Naive B cell (primary cell): ENCODE data around the gene HSPA14. TPM values are rescaled to one million over a fixed set of nuclear protein-coding genes. Genes with fewer than 3 reads are reported as not detected.
"Not testable (repeated sequence)": the region's sequence is repeated elsewhere in the genome, so short reads cannot be mapped to it uniquely, and the experiment has no call there.

Experiments
- ATAC-seq, 2 donors: fragments of 150-1000 bp; cut with Tn5 transposase; 2 replicates each; pipeline ENCODE4 v1.10.0; 2021; ENCODE audit warnings: low read depth in 2 of 2, mild to moderate bottlenecking in 2 of 2, moderate library complexity in 2 of 2
- DNase-seq: peaks from one replicate; pipeline ENCODE4 v3.0.0; 2022
- H3K27ac Mint-ChIP-seq, 6 donors: one replicate each; pipeline ENCODE4 v1.8.0; 2020 to 2022; ENCODE audit warnings: mild to moderate bottlenecking in 6 of 6, mixed read lengths in 6 of 6, moderate library complexity in 5 of 6, inconsistent platforms in 2 of 6
- H3K27me3 Mint-ChIP-seq, 3 donors: one replicate each; pipeline ENCODE4 v1.8.0; 2021 to 2022; ENCODE audit warnings: mixed read lengths in 3 of 3, mild to moderate bottlenecking in 1 of 3
- H3K36me3 Mint-ChIP-seq, 2 donors: one replicate each; pipeline ENCODE4 v1.8.0; 2020 to 2022; ENCODE audit warnings: mixed read lengths in 2 of 2, inconsistent platforms in 1 of 2, mild to moderate bottlenecking in 1 of 2
- H3K4me1 Mint-ChIP-seq, 3 donors: one replicate each; pipeline ENCODE4 v1.8.0; 2020 to 2022; ENCODE audit warnings: mixed read lengths in 3 of 3, inconsistent platforms in 1 of 3, mild to moderate bottlenecking in 1 of 3, moderate library complexity in 1 of 3
- H3K4me3 Mint-ChIP-seq, 8 donors: one replicate each; pipeline ENCODE4 v1.8.0; 2020 to 2022; ENCODE audit warnings: mild to moderate bottlenecking in 8 of 8, mixed read lengths in 8 of 8, moderate library complexity in 8 of 8, inconsistent platforms in 2 of 8
- H3K9me3 Mint-ChIP-seq, 7 donors: one replicate each; pipeline ENCODE4 v1.8.0; 2020 to 2022; ENCODE audit warnings: mixed read lengths in 7 of 7, mild to moderate bottlenecking in 5 of 7, inconsistent platforms in 2 of 7, moderate library complexity in 1 of 7
- polyA plus RNA-seq, 6 donors: library from polyadenylated mRNA; unstranded; fragments of 300-500 nt; fragmentation: Illumina TruSeq; gene quantifications; one replicate each; pipeline ENCODE4 v1.2.3, GENCODE V29; 2021; ENCODE audit warnings: low read depth in 6 of 6

HSPA14 gene, protein sequence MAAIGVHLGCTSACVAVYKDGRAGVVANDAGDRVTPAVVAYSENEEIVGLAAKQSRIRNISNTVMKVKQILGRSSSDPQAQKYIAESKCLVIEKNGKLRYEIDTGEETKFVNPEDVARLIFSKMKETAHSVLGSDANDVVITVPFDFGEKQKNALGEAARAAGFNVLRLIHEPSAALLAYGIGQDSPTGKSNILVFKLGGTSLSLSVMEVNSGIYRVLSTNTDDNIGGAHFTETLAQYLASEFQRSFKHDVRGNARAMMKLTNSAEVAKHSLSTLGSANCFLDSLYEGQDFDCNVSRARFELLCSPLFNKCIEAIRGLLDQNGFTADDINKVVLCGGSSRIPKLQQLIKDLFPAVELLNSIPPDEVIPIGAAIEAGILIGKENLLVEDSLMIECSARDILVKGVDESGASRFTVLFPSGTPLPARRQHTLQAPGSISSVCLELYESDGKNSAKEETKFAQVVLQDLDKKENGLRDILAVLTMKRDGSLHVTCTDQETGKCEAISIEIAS
- polyA plus RNA-seq: 10 to 100 TPM; 14.8 to 23.3 (median 19.8) TPM

DNA sequence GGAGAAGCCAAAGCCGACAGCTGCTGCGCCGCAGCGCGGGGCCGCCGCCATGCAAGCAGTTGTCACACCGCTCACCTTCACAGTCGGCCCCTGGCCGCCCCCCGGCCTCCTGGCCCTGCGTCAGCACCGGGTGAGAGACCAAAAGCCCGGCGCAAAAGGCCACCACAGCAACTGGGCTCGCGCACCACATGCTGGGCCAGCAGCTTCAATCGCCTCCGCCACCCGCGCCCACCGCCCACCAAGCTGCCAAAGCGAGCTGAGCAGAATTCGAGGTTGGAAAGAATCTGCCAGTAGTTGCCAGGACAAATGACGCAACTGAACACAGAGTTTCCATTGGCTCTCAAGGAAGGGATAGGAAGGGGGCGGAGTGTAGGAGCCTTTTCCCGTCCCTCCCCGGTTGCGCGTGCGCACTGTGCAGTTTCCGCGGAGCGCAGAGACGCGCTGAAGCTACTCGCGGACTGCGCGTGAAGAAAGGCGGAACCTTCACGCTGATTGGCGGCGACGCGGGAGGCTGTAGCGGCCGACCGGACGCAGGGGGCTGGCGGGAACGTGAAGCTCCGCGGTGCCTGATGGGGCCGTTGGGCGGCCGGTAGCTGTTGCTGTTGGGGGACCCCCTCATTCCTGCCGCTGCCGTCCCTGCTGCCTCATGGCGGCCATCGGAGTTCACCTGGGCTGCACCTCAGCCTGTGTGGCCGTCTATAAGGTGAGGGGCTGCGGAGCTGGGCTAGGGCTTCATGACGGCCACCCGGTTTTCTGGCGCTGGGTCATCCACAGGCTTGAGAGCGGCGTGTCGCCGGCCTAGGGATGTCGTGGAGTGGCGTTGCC lies at the start of gene HSPA14, which contains the start of the genes CDNF and MSANTD7:
TSS of gene HSPA14 (plus strand) at position 550 of the 825 bp plus-strand sequence. CDS start at position 647, 97 bp downstream.
TSS of gene CDNF (minus strand) at position 281 of the 825 bp plus-strand sequence. CDS start at position 190, 91 bp downstream.
TSS of gene MSANTD7 (plus strand) at position 550 of the 825 bp plus-strand sequence. CDS start 3,979 bp downstream, outside the sequence.
- no peaks in the 10 kb centered on the region for H3K36me3 Mint-ChIP-seq
- no peaks in the 10 kb centered on the region for H3K9me3 Mint-ChIP-seq
- no peaks in the 10 kb centered on the region for H3K27me3 Mint-ChIP-seq
- H3K4me3 Mint-ChIP-seq: peak within 1 kb of the TSS; percentile 95 to 99 (median 98)
- H3K4me1 Mint-ChIP-seq: peaks cover 16 to 27% (median 19%) of the 10 kb centered on the region in 3 donors
- DNase-seq: peak; percentile 99
- peak within 1 kb of the TSS; percentile 95 to 98 (median 98) for H3K27ac Mint-ChIP-seq
- peak; percentile 88 to 89 for ATAC-seq

DNA sequence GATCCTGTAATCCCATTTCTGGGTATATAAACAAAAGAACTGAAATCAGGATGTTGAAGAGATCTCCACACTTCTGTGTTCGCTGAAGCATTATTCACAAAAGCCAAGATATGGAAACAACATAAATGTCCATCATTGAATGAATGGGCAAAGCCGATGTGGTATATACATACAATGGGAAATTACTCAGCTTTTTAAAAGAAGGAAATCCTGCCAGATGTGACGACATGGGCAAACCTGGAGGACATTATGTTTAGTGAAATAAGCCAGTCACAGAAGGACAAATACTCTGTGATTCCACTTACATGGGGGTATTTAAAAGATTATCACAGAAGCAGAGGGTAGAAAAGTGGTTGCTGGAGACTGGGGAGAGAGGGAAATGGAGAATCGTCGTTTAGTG lies 39.5 kb upstream of the HSPA14 start:
- Mint-ChIP-seq H3K9me3 (peaks cover 0 to 4% (median 0%) of the 10 kb centered on the region in 7 donors), H3K4me1 (peaks cover 28 to 43% (median 43%) of the 10 kb centered on the region in 3 donors), H3K36me3 (no peaks in the 10 kb centered on the region), H3K27ac (peak overlapping the region in 3 of 6 donors; percentile 17 to 37 (median 24)), H3K27me3 (no peaks in the 10 kb centered on the region), H3K4me3 (peak overlapping the region in 2 of 8 donors; percentile 10 to 36)
- no peak for DNase-seq
- no peak for ATAC-seq

DNA sequence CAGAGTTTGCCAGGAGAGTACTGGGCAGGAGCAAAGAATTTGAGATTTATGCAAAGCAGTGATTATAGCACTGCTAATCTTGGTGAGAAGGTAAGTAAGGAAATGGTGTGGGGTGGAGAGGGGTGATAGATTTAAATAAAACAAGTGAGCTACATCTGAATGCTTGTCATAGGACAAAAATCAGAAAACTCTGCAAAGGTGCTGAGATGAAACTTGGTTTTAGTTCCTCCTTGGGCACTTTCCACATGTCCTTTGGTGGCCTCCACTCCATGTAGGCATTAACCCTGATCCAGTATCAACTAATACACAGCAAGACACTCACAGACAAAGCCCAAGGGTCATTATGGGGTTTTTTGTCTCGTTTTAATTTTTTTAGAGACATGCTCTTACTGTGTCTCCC lies 37.7 kb upstream of the HSPA14 start:
- no peaks in the 10 kb centered on the region for H3K36me3 Mint-ChIP-seq
- ATAC-seq: peak; percentile 14 to 32
- no peak for DNase-seq
- H3K4me3 Mint-ChIP-seq: peak overlapping the region in 3 of 8 donors; percentile 4 to 86 (median 6)
- H3K4me1 Mint-ChIP-seq: peaks cover 28 to 43% (median 43%) of the 10 kb centered on the region in 3 donors
- no peaks in the 10 kb centered on the region for H3K27me3 Mint-ChIP-seq
- H3K27ac Mint-ChIP-seq: peak overlapping the region in 3 of 6 donors; percentile 8 to 78 (median 42)
- peaks cover 0 to 4% (median 0%) of the 10 kb centered on the region in 7 donors for H3K9me3 Mint-ChIP-seq

DNA sequence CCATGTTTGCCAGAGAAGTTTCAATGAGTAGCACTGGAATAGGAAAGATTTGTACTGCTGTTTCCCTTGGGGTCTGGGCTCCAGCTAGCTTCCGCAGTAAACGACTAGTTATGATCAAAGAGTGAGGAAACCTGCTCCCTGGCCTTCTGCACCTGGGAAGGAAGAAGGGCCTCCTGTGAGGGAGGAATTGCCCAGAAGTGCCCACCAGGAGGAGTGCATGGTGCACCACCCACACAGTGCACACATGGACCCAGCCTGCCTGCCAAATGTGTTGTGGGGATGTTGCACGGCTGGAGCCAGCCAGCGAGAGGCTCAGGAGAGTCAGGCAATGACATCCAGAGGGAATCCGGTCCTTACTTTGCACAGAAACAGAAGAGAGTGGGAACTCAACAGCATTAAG lies 36.4 kb upstream of the HSPA14 start:
- ATAC-seq: peak; percentile 34 to 35
- no peak for DNase-seq
- Mint-ChIP-seq H3K4me1 (peaks cover 28 to 43% (median 43%) of the 10 kb centered on the region in 3 donors), H3K4me3 (no peak overlapping the region), H3K36me3 (no peaks in the 10 kb centered on the region), H3K27me3 (no peaks in the 10 kb centered on the region), H3K27ac (peak overlapping the region in 1 of 6 donors; percentile 26), H3K9me3 (peaks cover 0 to 4% (median 0%) of the 10 kb centered on the region in 7 donors)

DNA sequence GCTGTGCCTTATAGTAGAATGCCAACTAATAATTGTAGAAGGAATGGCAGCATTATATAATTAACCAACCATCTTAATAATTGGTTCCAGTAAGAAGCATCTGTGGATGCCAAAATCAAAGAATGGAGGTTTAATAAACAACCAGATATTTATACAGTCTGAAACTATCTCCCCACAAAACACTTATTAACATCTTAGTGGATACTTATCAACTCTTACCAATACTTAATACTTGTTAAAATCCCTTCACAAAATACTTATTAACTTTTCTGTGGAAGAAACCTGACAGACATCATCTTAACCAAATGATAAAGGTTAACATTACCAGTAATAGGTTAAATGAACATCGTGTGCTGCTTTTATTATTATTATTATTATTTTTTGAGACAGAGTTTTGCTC lies 34.3 kb upstream of the HSPA14 start:
- H3K9me3 Mint-ChIP-seq: peaks cover 0 to 4% (median 0%) of the 10 kb centered on the region in 7 donors
- ATAC-seq: no peak
- H3K27me3 Mint-ChIP-seq: no peaks in the 10 kb centered on the region
- H3K27ac Mint-ChIP-seq: no peak overlapping the region
- no peak for DNase-seq
- H3K4me1 Mint-ChIP-seq: peaks cover 21 to 28% (median 28%) of the 10 kb centered on the region in 3 donors
- no peak overlapping the region for H3K4me3 Mint-ChIP-seq
- no peaks in the 10 kb centered on the region for H3K36me3 Mint-ChIP-seq

DNA sequence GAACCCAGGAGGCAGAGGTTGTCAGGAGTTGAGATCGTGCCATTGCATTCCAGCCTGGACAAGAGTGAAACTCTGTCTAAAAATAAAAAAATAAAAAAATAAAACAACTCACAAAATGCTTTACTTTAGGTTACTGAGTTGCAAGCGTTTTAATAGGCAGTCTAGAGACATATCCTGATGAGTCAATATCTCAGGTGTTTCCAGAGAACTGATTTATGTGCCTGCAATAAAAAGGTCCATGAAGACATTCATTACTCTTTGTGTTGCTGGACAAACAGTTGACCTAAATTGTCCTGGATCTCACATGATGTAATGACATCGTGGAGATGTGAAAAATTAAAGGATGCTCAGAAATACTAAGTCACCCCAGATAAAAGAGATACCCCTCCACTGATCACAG lies 31.8 kb upstream of the HSPA14 start:
- DNase-seq (no peak), ATAC-seq (no peak)
- Mint-ChIP-seq H3K36me3 (no peaks in the 10 kb centered on the region), H3K4me1 (peaks cover 6 to 14% (median 13%) of the 10 kb centered on the region in 3 donors), H3K4me3 (no peak overlapping the region), H3K9me3 (peaks cover 0 to 4% (median 0%) of the 10 kb centered on the region in 7 donors), H3K27me3 (no peaks in the 10 kb centered on the region), H3K27ac (no peak overlapping the region)

DNA sequence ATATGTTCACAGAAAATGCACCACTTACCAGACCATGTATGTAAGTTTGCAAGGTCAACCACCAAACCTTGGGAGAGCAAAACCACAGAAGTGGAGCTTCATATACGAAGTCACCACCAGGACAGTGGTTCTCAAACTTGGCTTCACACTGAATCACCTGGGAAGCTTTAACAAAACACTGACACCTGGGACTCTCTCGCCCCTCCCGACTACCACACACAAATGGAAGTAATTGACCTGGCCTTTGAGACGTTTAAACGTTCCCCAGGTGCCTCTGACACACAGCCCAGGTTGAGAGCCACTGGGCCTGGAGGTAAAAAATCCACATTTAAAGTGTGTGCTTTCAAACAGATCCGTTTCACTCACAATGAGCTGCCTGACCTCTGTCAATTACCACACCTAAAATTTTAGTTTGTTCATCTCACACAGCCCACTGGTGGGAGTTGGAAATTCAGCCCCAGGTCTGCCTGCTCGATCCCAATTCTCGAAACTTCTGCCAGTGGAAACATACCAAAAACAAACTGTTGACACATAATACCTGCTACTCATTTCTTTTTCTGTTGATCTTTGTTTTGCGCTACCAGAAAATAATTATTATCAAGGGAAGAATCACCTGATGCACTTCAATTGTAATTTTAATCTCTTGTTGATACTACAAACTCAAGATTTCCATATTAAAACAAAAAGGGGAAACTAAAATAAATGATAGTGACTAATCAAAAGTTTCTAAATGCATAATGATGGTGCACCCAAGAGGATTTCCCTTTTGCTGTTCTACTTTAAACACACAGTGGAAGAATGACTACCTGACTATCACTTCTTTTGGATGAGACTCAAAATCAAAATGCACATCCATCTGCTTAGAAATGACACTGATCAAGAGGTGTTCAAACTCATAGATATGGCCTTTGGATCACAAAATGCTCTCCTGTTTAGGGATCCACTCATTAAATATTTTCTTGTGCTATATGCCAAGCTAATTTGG lies 26.8 kb upstream of the HSPA14 start:
- Mint-ChIP-seq H3K4me3 (no peak overlapping the region), H3K27ac (peak overlapping the region in 3 of 6 donors; percentile 26 to 74 (median 62)), H3K36me3 (no peaks in the 10 kb centered on the region), H3K27me3 (no peaks in the 10 kb centered on the region), H3K9me3 (peaks cover 0 to 2% (median 0%) of the 10 kb centered on the region in 7 donors), H3K4me1 (peaks cover 3 to 18% (median 10%) of the 10 kb centered on the region in 3 donors)
- DNase-seq (no peak), ATAC-seq (no peak)

DNA sequence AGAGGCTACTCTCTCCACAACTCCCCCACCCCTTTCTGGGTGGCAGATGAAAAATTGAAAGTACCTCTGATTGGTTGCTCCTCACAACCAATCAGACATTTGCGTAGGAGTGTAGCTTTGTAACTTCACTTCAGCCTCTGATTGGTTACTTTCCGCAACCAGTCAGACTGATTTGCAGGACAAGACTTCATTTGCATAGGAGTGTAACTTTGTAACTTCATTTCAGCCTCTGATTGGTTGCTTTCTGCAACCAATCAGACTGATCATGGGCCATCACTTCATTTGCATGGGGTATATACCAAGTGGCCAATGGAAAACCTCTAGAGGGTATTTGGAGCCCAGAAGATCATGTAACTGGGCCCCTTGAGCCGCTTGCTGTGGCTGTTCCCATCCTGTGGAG lies 25.8 kb upstream of the HSPA14 start:
- Mint-ChIP-seq H3K4me1 (peaks cover 3 to 18% (median 10%) of the 10 kb centered on the region in 3 donors), H3K4me3 (no peak overlapping the region), H3K27me3 (no peaks in the 10 kb centered on the region), H3K27ac (no peak overlapping the region), H3K36me3 (no peaks in the 10 kb centered on the region), H3K9me3 (peaks cover 0 to 2% (median 0%) of the 10 kb centered on the region in 7 donors)
- no peak for DNase-seq
- ATAC-seq: no peak

DNA sequence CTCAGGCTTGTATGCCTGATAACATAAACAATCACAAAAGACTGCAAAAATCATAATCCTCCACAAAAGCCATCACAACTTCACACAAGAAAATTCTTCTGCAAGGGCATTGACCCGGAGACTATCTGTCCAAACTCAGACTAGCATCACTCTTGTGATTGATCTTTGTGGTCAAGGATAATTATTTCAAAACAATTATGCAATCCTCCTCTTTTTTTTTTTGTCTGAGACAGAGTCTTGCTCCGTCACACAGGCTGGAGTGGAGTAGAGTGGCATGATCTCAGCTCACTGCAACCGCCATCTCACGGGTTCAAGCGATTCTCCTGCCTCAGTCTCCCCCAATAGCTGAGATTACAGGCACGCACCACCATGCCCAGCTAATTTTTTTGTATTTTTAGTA lies 22.4 kb upstream of the HSPA14 start:
- Mint-ChIP-seq H3K36me3 (no peaks in the 10 kb centered on the region), H3K4me3 (no peak overlapping the region), H3K9me3 (peaks cover 0 to 2% (median 0%) of the 10 kb centered on the region in 7 donors), H3K27me3 (no peaks in the 10 kb centered on the region), H3K27ac (peak overlapping the region in 1 of 6 donors; percentile 71), H3K4me1 (peaks cover 6 to 19% (median 7%) of the 10 kb centered on the region in 3 donors)
- DNase-seq (no peak), ATAC-seq (no peak)

DNA sequence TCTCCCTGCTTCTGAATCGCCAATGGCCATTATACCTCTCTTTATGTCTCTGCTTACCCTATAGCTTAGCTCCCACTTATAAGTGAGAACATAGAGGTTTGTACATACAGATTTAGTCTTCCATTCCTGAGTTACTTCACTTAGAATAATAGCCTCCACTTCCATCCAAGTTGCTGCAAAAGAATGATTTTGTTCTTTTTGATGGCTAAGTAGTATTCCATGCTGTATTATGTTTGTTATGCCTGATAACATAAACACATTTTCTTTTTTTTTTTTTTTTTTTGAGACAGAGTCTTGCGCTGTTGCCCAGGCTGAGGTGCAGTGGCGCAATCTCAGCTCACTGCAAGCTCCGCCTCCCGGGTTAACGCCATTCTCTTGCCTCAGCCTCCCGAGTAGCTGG lies 21.4 kb upstream of the HSPA14 start:
- H3K4me1 Mint-ChIP-seq: peaks cover 6 to 20% (median 8%) of the 10 kb centered on the region in 3 donors
- H3K27me3 Mint-ChIP-seq, H3K9me3 Mint-ChIP-seq, H3K36me3 Mint-ChIP-seq, H3K4me3 Mint-ChIP-seq, DNase-seq, H3K27ac Mint-ChIP-seq, ATAC-seq: not testable (repeated sequence)

DNA sequence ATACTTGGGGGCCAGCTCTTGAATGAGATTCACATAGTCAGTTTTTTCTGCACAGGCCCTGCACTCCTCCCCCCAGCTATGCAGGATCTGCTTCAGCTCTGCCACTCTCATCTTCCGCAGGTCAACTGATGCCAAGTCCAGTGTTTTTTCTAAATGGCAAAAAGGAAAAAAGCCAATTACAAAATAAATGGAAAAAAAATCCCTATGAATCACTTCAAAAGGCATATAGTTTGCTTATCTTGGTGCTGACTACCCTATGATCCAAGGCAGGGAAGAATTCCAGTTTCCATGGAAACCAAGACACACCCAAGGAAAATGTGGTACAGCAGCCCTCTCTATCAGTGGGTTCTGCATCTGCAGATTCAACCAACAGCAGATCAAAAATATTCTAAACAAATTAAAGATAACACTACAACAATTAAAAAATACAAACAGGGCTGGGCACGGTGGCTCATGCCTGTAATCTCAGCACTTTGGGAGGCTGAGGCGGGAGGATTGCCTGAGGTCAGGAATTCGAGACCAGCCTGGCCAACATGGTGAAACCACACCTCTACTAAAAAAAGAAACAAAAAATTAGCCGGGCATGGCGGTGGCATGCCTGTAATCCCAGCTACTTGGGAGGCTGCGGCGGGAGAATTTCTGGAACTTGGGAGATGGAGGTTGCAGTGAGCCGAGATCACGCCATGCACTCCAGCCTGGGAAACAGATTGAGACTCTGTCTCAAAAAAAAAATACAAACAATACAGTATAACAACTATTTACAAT lies 17.9 kb upstream of the HSPA14 start:
- DNase-seq (no peak), ATAC-seq (no peak)
- peaks cover 12 to 24% (median 13%) of the 10 kb centered on the region in 3 donors for H3K4me1 Mint-ChIP-seq
- H3K27me3 Mint-ChIP-seq: no peaks in the 10 kb centered on the region
- no peak overlapping the region for H3K4me3 Mint-ChIP-seq
- no peaks in the 10 kb centered on the region for H3K36me3 Mint-ChIP-seq
- peak overlapping the region in 3 of 6 donors; percentile 49 to 84 (median 56) for H3K27ac Mint-ChIP-seq
- peaks cover 0 to 1% (median 0%) of the 10 kb centered on the region in 7 donors for H3K9me3 Mint-ChIP-seq
